WTC11 (cell line): ENCODE results near the gene TSPAN32. TPM values are rescaled to one million over a fixed set of nuclear protein-coding genes. Genes with fewer than 3 reads are reported as not detected.
A peak's percentile ranks its signal among the peaks of the same experiment; 100 is the strongest.
"Not testable (repeated sequence)": the region's sequence is repeated elsewhere in the genome, so short reads cannot be mapped to it uniquely, and the experiment has no call there.

ENCODE experiments used
- ATAC-seq: fragments of 200-7000 bp; cut with Tn5 transposase; 2 replicates; pipeline ENCODE4 v1.10.0; 2021; ENCODE audit warnings: mild to moderate bottlenecking, moderate library complexity
- CTCF ChIA-PET: fragments of 300-600 bp; sonication (Branson Sonifier 250); formaldehyde crosslinking; loops from one replicate; lab custom pipeline; 2021; ENCODE audit warnings: antibody characterized with exemption; lab: Charles Lee
- POLR2A ChIA-PET: fragments of 350-600 bp; sonication (Branson Sonifier 250); formaldehyde crosslinking; loops from one replicate; lab custom pipeline; 2021; ENCODE audit warnings: antibody characterized with exemption; lab: Charles Lee
- DNase-seq: peaks from one replicate; pipeline ENCODE4 v3.0.0; 2021; ENCODE audit warnings: low spot score
- H3K27ac Mint-ChIP-seq: 2 replicates; pipeline ENCODE4 v1.8.0; 2021; ENCODE audit warnings: mixed read lengths
- H3K27me3 Mint-ChIP-seq: 2 replicates; pipeline ENCODE4 v1.8.0; 2021; ENCODE audit warnings: low read depth, mild to moderate bottlenecking, moderate library complexity, mixed read lengths
- H3K36me3 Mint-ChIP-seq: 2 replicates; pipeline ENCODE4 v1.8.0; 2021; ENCODE audit warnings: mixed read lengths
- H3K4me1 Mint-ChIP-seq: 2 replicates; pipeline ENCODE4 v1.8.0; 2022; ENCODE audit warnings: mixed read lengths
- H3K4me3 Mint-ChIP-seq: 2 replicates; pipeline ENCODE4 v1.8.0; 2021; ENCODE audit warnings: mild to moderate bottlenecking, moderate library complexity, mixed read lengths
- H3K9me3 Mint-ChIP-seq: 2 replicates; pipeline ENCODE4 v1.8.0; 2021; ENCODE audit warnings: mixed read lengths
- AR ChIP-seq: fragments of 250-450 bp; sonication (Bioruptor Pico); IDR thresholded peaks from 2 replicates; pipeline ENCODE4 v1.9.0; 2021; ENCODE audit warnings: mild to moderate bottlenecking
- ATF2 ChIP-seq: sonication (generic); formaldehyde crosslinking; IDR thresholded peaks from 2 replicates; pipeline ENCODE4 v1.8.1; 2022; ENCODE audit warnings: low read depth, missing genetic modification reagents, borderline replicate concordance
- E2F5 ChIP-seq: sonication (generic); formaldehyde crosslinking; IDR thresholded peaks from 2 replicates; pipeline ENCODE4 v1.8.1; 2022; ENCODE audit warnings: mild to moderate bottlenecking, moderate library complexity, missing genetic modification reagents
- FOXJ3 ChIP-seq: sonication (generic); formaldehyde crosslinking; IDR thresholded peaks from 2 replicates; pipeline ENCODE4 v1.9.0; 2021; ENCODE audit warnings: missing genetic modification reagents, mild to moderate bottlenecking, borderline replicate concordance
- MLX ChIP-seq: sonication (generic); formaldehyde crosslinking; IDR thresholded peaks from 2 replicates; pipeline ENCODE4 v1.8.1; 2023; ENCODE audit warnings: mild to moderate bottlenecking, missing genetic modification reagents, moderate library complexity
- NFE2L1 ChIP-seq: sonication (generic); formaldehyde crosslinking; IDR thresholded peaks from 2 replicates; pipeline ENCODE4 v1.8.1; 2023; ENCODE audit warnings: missing genetic modification reagents
- SMAD3 ChIP-seq: sonication (generic); formaldehyde crosslinking; IDR thresholded peaks from 2 replicates; pipeline ENCODE4 v1.8.0; 2022; ENCODE audit warnings: missing genetic modification reagents, mild to moderate bottlenecking, borderline replicate concordance
- SMAD4 ChIP-seq: sonication (generic); formaldehyde crosslinking; IDR thresholded peaks from 2 replicates; pipeline ENCODE4 v1.8.0; 2022; ENCODE audit warnings: mild to moderate bottlenecking, missing genetic modification reagents
- STAT6 ChIP-seq: sonication (generic); formaldehyde crosslinking; conservative IDR thresholded peaks from 2 replicates; pipeline ENCODE4 v1.8.1; 2023; ENCODE audit warnings: mild to moderate bottlenecking, low read depth, missing genetic modification reagents, moderate library complexity
- ZBTB43 ChIP-seq: sonication (generic); formaldehyde crosslinking; IDR thresholded peaks from 2 replicates; pipeline ENCODE4 v1.8.1; 2023; ENCODE audit warnings: mild to moderate bottlenecking, missing genetic modification reagents
- total RNA-seq: library from RNA; stranded (reverse); gene quantifications from 3 replicates; pipeline ENCODE4 v1.2.3, GENCODE V29; 2021

Gene TSPAN32
- total RNA-seq, 1 experiment from 2014 or later, result not detected

- no peak for TF ChIP-seq STAT6 (CRISPR knock-in tag)
- no peak for TF ChIP-seq AR (CRISPR knock-in tag)
Observed at GRCh38 chr11:2331404-2331803, 29.6 kb downstream of the TSPAN32 start (continued).

GRCh38 chr11:2332569-2332968 lies 30.8 kb downstream of the TSPAN32 start:
- ATAC-seq, H3K4me1 Mint-ChIP-seq, H3K27ac Mint-ChIP-seq, CTCF ChIA-PET, POLR2A ChIA-PET, DNase-seq, H3K4me3 Mint-ChIP-seq: not testable (repeated sequence)
- Mint-ChIP-seq H3K9me3 (peaks cover 30% of the 10 kb centered on the region), H3K36me3 (peaks cover 23% of the 10 kb centered on the region), H3K27me3 (peaks cover 38% of the 10 kb centered on the region)

- peaks cover 37% of the 10 kb centered on the region for H3K27me3 Mint-ChIP-seq
- H3K4me1 Mint-ChIP-seq, ATAC-seq, DNase-seq, CTCF ChIA-PET, POLR2A ChIA-PET, H3K27ac Mint-ChIP-seq, H3K4me3 Mint-ChIP-seq: not testable (repeated sequence)
- H3K9me3 Mint-ChIP-seq, result peaks cover 30% of the 10 kb centered on the region
- peaks cover 23% of the 10 kb centered on the region for H3K36me3 Mint-ChIP-seq
Observed at GRCh38 chr11:2333486-2334205, 31.8 kb downstream of the TSPAN32 start.

- ATAC-seq, DNase-seq, H3K27ac Mint-ChIP-seq, H3K4me3 Mint-ChIP-seq, POLR2A ChIA-PET, CTCF ChIA-PET: not testable (repeated sequence)
- H3K4me1 Mint-ChIP-seq, result peaks cover 17% of the 10 kb centered on the region
- peaks cover 14% of the 10 kb centered on the region for H3K36me3 Mint-ChIP-seq
- peaks cover 31% of the 10 kb centered on the region for H3K27me3 Mint-ChIP-seq
- H3K9me3 Mint-ChIP-seq, result peaks cover 20% of the 10 kb centered on the region
Observed at GRCh38 chr11:2335286-2335685, 33.5 kb downstream of the TSPAN32 start.

- peaks cover 45% of the 10 kb centered on the region for H3K27me3 Mint-ChIP-seq
- POLR2A ChIA-PET, CTCF ChIA-PET, H3K36me3 Mint-ChIP-seq, ATAC-seq, H3K4me3 Mint-ChIP-seq, DNase-seq: not testable (repeated sequence)
- 0 out of 2 replicates have a peak overlapping the region, but pooled peaks have one; percentile 1 for H3K27ac Mint-ChIP-seq
- peaks cover 17% of the 10 kb centered on the region for H3K4me1 Mint-ChIP-seq
- peaks cover 17% of the 10 kb centered on the region for H3K9me3 Mint-ChIP-seq
Observed at GRCh38 chr11:2338760-2339159, 36.9 kb downstream of the TSPAN32 start.

GRCh38 chr11:2342557-2342956 lies 40.7 kb downstream of the TSPAN32 start:
- Mint-ChIP-seq H3K27ac (no peak overlapping the region; the same call in 1 of the 2 replicates), H3K4me1 (peaks cover 17% of the 10 kb centered on the region), H3K27me3 (peaks cover 40% of the 10 kb centered on the region), H3K9me3 (peaks cover 35% of the 10 kb centered on the region), H3K36me3 (peaks cover 3% of the 10 kb centered on the region), H3K4me3 (no peak overlapping the region)
- no peak for ATAC-seq
- ChIA-PET CTCF (no interaction called here), POLR2A (no interaction called here)
- no peak for DNase-seq
- TF ChIP-seq NFE2L1 (CRISPR knock-in tag), result no peak
- TF ChIP-seq ZBTB43 (CRISPR knock-in tag), result no peak
- TF ChIP-seq ATF2 (CRISPR knock-in tag), result no peak
- no peak for TF ChIP-seq MLX
- TF ChIP-seq E2F5, result no peak
- no peak for TF ChIP-seq FOXJ3 (CRISPR knock-in tag)
- TF ChIP-seq SMAD3 (CRISPR knock-in tag), result no peak
- no peak for TF ChIP-seq SMAD4
